Melanocyte of skin (primary cell): Measurements from ENCODE around the gene ZDHHC3. TPM values are rescaled to one million over a fixed set of nuclear protein-coding genes. Genes with fewer than 3 reads are reported as not detected.

ENCODE experiments used
- total RNA-seq, 2 donors: library from RNA; depleted of rRNA; stranded (reverse); fragments of >200 nt; gene quantifications; 2 replicates each; pipeline ENCODE4 v1.2.3, GENCODE V29; 2012

The ZDHHC3 gene, protein sequence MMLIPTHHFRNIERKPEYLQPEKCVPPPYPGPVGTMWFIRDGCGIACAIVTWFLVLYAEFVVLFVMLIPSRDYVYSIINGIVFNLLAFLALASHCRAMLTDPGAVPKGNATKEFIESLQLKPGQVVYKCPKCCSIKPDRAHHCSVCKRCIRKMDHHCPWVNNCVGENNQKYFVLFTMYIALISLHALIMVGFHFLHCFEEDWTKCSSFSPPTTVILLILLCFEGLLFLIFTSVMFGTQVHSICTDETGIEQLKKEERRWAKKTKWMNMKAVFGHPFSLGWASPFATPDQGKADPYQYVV
- 10 to 100 TPM; 40.6 to 57.6 TPM for total RNA-seq

DNA sequence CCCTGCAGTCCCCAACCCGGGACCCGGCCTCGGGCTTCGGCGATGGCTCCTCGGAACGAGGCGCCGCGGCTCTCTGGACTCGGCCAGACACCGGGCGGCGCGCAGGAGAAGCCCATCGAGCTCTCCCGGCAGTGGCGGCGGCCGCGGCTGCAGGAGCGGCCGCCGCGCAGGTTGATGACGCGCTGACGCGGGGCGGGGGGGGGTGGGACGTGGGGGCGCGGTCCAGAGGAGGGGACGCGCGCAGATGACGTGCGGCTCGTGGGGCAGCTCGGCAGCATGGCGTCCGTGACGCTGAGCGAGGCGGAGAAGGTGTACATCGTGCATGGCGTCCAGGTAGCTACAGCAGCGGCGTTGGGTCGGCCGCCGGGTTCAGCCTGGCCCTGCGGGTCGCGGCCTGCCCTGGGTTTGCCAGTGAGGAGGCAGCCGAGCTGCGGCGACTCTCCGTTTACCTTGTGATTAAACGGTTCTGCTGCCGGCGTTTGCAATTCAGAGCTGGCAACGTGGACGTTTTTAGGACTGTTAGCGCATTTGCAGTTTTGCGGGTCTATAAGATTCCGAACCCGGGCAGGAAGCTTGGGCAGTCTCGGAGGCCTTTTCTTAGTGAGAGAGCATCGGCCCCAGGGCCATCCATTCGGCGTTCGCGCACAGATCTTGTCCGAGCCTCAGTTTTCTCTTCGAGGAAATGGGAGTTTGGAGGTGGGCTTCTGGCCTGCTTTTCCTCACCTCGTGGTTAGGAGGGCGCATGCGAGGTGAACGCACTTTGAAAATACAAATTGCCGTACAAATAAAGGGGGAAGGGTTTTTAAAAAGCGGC, at the start of gene ZDHHC3, which contains the start of gene EXOSC7:
ZDHHC3 (minus strand) TSS at position 173 of the 814 bp plus-strand sequence. CDS start 16,738 bp downstream, outside the sequence.
EXOSC7 (plus strand) TSS at position 243 of the 814 bp plus-strand sequence; CDS start at position 277, 34 bp downstream.

Other genes with a start within 250 kb of the ZDHHC3 start
- gene ZNF501, start 246.5 kb downstream of the ZDHHC3 start, total RNA-seq, result 1 to 10 TPM; 2.3 to 2.8 TPM
- 10 to 100 TPM; 11.4 to 12.0 TPM for gene KIAA1143, start 214.6 kb downstream of the ZDHHC3 start, total RNA-seq
- gene KIF15, start 214.4 kb downstream of the ZDHHC3 start, total RNA-seq, result 1 to 10 TPM; 4.5 to 9.3 TPM
- 1 to 10 TPM; 4.7 to 7.9 TPM for gene TMEM42, start 114.3 kb downstream of the ZDHHC3 start, total RNA-seq
- not detected for gene TGM4, start 101.6 kb downstream of the ZDHHC3 start, total RNA-seq
- 10 to 100 TPM; 16.9 to 44.0 TPM for gene EXOSC7, start 70 bp upstream of the ZDHHC3 start, total RNA-seq
- not detected for gene CLEC3B, start 50.1 kb upstream of the ZDHHC3 start, total RNA-seq
- gene CDCP1, start 170.2 kb upstream of the ZDHHC3 start, total RNA-seq, result 10 to 100 TPM in 1 of 2 donors, 1 to 10 TPM in 1; 3.1 to 11.0 TPM